Measurements from ENCODE around the gene CDK14.
"Not testable (repeated sequence)": the region's sequence is repeated elsewhere in the genome, so short reads cannot be mapped to it uniquely, and the experiment has no call there.

The CDK14 gene

GRCh38 chr7:90629297-90629918 lies 33.3 kb downstream of the CDK14 start:
- peak; percentile 43 for DNase-seq (ENCODE audit: low read depth)

DNA sequence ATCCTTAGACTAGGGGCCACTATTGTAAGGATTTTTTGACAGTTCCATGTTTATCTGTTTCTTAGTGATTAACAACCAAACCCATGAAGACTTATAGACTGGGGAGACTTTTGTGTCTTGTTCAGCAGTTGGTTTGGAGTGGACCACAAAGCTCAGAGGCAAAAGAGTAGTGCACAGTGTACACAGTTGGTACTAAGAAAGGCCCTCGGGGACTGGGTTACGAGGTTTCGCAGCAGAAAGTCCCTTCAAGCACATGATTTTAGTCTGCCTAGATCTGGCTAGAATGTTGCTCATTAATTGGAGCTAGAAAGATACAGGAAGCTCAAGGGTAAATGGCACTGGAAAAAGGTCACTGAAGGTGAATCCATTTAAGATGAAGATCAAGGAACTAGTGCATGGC lies 35.4 kb downstream of the CDK14 start:
- DNase-seq (ENCODE audit: low read depth) = no peak

DNA sequence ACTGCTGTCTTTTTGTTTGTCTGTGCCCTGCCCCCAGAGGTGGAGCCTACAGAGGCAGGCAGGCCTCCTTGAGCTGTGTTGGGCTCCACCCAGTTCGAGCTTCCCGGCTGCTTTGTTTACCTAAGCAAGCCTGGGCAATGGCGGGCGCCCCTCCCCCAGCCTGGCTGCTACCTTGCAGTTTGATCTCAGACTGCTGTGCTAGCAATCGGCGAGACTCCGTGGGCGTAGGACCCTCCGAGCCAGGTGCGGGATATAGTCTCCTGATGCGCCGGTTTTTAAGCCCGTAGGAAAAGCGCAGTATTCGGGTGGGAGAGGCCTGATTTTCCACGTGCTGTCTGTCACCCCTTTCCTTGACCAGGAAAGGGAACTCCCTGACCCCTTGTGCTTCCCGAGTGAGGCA lies 43.6 kb downstream of the CDK14 start:
- DNase-seq (ENCODE audit: low read depth) = not testable (repeated sequence)

- DNase-seq (ENCODE audit: low read depth) = no peak
Measured at GRCh38 chr7:90642978-90643377, 46.9 kb downstream of the CDK14 start.

- no peak for DNase-seq (ENCODE audit: low read depth)
Measured at GRCh38 chr7:90645784-90646183, 49.7 kb downstream of the CDK14 start.

- DNase-seq (ENCODE audit: low read depth) = no peak
Measured at GRCh38 chr7:90648107-90648506, 52.0 kb downstream of the CDK14 start.

GRCh38 chr7:90648834-90649233 lies 52.7 kb downstream of the CDK14 start:
- DNase-seq (ENCODE audit: low read depth) = no peak

DNA sequence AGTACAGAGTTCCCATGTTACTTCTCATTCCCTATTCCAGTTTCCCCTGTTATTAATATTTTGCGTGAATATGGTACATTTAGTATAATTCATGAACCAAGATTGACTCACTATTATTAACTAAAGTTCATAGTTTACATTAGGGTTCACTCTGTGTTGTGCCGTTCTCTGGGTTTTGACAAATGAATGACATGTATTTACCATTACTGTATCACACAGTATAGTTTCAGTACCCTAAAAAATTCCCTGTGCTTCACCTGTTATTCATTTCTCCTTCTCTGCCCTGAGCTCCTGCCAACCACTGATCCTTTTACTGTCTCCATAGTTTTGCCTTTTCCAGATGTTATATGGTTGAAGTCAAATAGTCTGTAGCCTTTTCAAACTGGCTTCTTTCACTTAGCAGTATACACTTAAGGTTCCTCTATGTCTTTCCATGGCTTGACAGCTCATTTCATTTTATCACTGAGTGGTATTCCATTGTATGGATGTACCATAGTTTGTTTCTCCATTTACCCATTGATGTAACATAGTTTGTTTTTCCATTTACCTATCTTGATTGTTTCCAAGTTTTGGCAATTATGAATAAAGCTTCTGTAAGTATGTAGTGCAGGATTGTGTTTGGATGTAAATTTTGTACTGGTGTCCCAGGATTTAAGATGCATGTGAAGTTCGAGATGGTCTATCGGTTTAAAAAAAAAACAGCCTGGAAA lies 58.8 kb downstream of the CDK14 start:
- DNase-seq (ENCODE audit: low read depth) = no peak

- peak; percentile 17 for DNase-seq (ENCODE audit: low read depth)
Measured at GRCh38 chr7:90655566-90655965, 59.4 kb downstream of the CDK14 start.

DNA sequence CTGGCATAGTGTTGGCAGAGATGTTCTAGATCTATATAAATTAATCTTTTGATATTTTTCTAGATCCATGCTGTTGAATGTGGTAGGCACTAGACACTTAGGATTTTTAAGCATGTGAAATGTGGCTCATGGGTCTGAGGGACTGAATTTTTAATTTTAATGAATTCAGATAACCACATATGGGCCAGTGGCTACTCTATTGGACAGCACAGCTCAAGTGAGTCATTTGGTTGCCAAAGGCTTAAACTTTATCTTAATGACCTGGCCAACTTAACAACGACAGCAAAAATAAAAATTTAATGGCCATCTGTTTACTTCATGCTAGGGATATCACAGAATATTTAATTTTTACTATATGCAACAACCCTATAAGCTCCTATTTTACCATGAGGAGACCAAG lies 61.4 kb downstream of the CDK14 start:
- no peak for DNase-seq (ENCODE audit: low read depth)

- no peak for DNase-seq (ENCODE audit: low read depth)
Measured at GRCh38 chr7:90660100-90660499, 64.0 kb downstream of the CDK14 start.

DNA sequence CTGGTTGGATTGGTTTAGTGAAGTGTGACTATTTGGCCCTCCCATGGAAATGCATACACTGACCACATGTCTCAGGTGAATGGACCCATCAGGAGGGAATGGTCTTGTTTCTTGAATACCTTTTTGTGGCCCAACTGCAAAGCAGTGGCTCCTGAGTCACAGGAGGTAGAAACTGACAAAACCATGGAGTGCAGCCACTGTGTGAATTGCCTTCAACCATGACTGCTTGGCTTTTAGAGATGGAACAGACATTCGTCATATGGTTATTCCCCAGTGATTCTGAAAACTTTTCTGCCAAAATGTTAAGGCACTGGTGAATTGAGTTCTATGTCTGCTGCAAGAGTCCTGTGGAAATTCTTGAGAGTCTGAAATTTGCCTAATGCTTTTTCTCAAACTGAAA lies 64.7 kb downstream of the CDK14 start:
- no peak for DNase-seq (ENCODE audit: low read depth)

DNA sequence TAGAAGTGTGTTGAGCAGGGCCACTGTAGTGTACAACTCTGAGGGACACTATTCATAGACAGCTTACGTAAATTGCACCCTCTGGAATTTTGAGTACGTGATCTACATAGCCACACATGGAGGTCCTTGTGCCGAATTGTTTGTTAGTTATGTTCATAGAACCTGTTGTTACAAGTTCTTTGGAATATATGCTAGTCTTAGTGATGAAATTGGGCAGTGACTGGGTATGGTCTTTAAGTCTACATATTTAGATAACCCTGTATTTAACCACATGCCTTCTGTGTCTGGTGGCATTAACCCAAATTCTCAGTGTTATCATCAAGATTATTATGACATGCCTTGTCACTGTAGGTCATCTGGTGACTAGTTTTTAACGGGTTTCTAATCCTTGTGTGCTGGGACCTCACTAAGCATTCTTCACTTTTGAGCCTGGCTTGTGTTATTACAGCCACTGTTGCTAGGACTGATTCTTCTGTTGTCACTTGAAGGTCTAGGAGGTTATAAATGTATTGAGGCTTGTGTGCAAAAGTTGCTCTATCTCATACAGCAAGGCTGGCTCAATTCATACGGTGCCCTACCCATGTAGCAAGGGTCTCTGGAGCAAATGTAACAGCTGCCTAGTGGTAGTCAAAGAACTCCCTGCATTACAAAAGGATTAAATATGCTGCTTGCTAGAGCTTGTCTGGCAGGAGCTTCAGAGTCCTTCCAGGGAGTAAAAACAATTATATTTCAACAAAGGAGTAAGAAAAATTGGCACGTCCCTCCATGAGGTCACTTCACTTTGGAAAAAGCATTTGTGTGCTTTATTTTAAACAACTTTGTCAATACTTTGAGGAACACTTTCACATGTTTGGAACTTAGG lies 65.4 kb downstream of the CDK14 start:
- peak; percentile 12 for DNase-seq (ENCODE audit: low read depth)

GRCh38 chr7:90663176-90663575 lies 67.1 kb downstream of the CDK14 start:
- no peak for DNase-seq (ENCODE audit: low read depth)

- no peak for DNase-seq (ENCODE audit: low read depth)
Measured at GRCh38 chr7:90666186-90666585, 70.1 kb downstream of the CDK14 start.

DNA sequence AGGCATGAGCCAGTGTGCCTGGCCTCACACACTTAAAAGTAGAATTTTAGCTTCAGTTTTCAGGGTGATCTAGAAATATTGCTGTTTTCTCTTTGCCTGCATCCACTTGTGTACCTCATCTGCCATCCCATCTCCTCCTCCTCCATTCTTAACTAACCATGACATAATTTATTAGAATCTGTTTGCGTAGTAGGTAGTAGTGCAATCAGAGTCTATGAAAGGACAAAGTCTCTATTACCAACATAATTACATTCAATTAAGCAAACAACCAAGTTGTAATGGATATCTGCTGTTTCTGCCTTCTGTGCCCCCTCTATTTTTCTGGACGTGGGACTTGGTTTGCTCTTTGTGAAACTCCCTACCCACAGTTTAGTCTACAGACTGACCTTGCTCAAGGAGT lies 72.9 kb downstream of the CDK14 start:
- DNase-seq (ENCODE audit: low read depth) = no peak

DNA sequence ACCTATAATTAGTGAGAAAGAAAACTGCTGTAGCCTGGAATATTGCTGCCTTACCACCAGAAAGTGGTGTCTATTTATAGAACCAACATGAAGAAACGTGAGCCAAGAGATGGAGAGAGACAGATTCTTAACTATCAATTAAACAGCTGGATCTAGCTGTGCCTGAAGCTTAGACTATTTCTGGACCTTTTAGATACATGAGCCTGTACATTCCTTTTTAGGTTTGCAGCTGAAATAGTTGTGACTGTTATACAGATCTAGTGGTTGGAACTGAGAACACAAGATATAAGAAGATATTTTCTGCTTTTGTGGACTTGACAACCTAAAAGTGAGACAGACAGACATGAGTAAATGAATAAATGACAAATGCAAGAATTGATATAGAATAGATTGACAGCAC lies 73.4 kb downstream of the CDK14 start:
- DNase-seq (ENCODE audit: low read depth) = no peak

DNA sequence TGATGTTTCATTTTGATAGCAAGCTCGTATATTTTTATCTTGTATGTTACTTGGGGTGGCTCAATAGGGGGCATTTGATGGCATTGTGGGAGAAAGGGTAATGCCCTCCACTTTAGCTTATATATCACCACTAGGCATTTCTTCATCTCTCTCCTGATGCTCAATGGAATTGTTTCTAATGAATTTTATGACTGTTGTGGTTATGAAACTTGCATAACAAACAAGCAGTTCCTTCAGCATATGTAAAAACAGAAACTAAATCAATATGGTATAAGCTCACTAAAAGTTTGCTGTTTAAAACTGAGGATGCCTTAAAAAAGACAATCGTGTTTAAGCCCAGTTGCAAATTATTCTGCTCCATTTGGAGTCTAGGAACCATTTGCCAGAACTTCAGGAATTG lies 75.5 kb downstream of the CDK14 start:
- no peak for DNase-seq (ENCODE audit: low read depth)

- DNase-seq (ENCODE audit: low read depth) = no peak
Measured at GRCh38 chr7:90672210-90672609, 76.1 kb downstream of the CDK14 start.

DNA sequence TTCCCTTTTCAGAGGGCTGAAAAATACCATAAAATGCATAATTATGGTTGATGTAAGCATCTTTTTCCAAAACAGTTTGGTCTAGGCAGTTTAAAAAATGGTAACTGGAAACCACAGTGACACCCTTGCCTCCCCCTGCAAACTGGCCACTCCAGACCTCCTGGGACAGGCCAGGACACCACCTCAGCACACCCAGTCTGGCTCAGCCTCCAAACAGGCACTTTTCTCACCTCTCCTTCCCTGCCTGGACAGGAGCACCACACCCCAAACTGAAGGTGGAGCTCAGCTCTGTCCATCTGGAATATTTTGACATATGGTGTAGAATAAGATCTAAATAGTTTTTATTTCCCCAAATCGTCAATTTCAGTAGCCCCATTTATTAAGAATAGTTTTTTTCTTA lies 78.5 kb downstream of the CDK14 start:
- DNase-seq (ENCODE audit: low read depth) = no peak

DNA sequence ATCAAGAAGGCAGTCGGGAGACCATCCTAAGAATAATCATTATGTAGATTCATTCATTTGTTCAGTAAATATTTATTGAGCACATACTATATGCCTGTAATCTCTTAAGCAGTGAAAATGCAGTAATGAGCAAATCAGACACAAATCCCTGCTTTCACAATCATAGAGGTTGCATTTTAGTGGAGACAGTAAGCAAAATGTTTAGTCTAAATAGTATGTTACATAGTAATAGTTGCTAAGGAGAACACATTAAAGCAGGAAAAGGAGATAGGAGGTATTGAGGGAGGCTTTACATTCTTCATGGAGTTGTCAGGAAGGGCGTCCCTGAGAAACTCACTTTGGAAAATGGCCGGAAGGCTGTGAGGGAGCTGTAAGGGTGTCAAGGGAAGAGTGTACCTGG lies 79.9 kb downstream of the CDK14 start:
- no peak for DNase-seq (ENCODE audit: low read depth)

DNA sequence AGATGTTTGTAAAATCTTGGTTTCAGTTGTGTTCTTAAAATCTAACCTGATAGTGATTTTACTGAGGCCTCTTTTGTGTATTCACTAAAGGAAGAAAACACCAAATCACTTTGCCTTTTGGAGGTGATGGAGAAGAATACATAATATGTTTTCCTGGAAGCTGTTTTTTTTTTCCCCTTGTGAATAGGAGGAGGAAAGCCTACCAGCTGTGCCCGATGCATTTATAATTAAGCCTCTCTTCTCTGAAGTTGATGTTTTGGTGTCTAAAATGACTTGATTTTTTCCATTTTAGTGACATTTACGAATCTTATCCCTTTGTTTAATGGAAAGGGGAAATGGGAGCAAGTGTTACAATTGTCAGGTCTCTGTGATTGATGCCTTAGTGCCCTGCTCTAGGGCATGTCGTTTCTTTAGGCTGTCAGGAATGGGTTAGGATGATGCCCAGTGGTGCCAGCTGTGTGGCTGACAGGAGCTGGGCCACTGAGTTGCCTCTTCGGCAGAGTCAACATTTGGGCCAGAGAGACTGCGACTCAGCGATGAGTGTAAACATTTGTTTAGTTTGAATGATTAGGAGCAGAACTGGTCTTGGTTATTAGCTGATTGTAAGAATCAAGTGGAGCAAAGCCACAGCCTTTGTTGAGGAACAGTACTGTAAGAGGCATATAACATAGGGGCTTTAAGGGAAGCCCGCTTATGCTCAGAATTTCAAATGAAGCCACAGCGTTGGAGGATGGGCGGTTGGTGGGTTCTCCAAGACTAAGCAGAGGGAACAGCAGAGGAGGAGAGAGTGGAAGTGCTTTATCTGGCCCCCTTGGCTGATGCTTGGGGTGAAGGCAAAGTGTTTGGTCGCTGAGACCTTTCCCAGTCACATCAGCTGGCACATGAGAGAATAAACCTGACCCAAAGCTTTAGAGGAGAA lies 81.6 kb downstream of the CDK14 start:
- DNase-seq (ENCODE audit: low read depth) = no peak
